ENCODE data around the gene ZHX3. TPM values are rescaled to one million over a fixed set of nuclear protein-coding genes. Genes with fewer than 3 reads are reported as not detected.

ZHX3 gene
- total and polyA plus RNA-seq, 2 of the 13 experiments (the other 11 are each of a cell fraction or from before 2014, with no cell fraction given) = 8.4 to 11.7 TPM

GRCh38 chr20:41327178-41327577 is 9.6 kb upstream of the ZHX3 start (continued):
- TF ChIP-seq DZIP1 (CRISPR knock-in tag; IDR thresholded peaks at IDR 0.05) (no peak), STAT6 (CRISPR knock-in tag; IDR thresholded peaks at IDR 0.05; ENCODE audit: borderline replicate concordance) (no peak)

GRCh38 chr20:41320976-41321375 is 3.4 kb upstream of the ZHX3 start:
- H3K79me2 ChIP-seq (ENCODE audit: insufficient read depth, low read length) = peaks cover 9% of the 10 kb centered on the region
- peaks cover 0 to 3% of the 10 kb centered on the region in 2 experiments; a peak in 1 of 5 replicates for H3K27me3 ChIP-seq (ENCODE audit: control insufficient read depth in 1 of 2, insufficient read depth in 2 of 2, low read length in 2 of 2)
- WGBS (ENCODE audit: low lambda C conversion rate) = 97% methylated on average over 1 of the region's 1 CpG
- no peak overlapping the region for H2AFZ ChIP-seq (ENCODE audit: low read length)
- BruUV-seq (replicated peaks) = no TSS peak
- no peak overlapping the region for H3K4me2 ChIP-seq (ENCODE audit: low read depth, low read length)
- ATAC-seq (no peak), DNase-seq (ENCODE audit: low spot score) (no peak), FAIRE-seq (no peak)
- in situ Hi-C loops (cut with HindIII; ENCODE audit: extremely low pct_ligation_motif_present, low pct_unique_long_range_greater_than_20kb) = no loop called here
- H3K4me3 ChIP-seq (replicated peaks in 1 of 3; ENCODE audit: insufficient read depth in 1 of 3, low read depth in 2 of 3, low read length in 3 of 3) = no peak overlapping the region
- peaks cover 37% of the 10 kb centered on the region for H3K4me1 ChIP-seq (ENCODE audit: insufficient read depth, low read length)
- CTCF ChIA-PET (ENCODE audit: low intra/inter-chr PET ratio, low total read pairs) = no interaction called here
- H3K9ac ChIP-seq (ENCODE audit: insufficient read depth, low read depth, low read length) = no peak overlapping the region
- H3K36me3 ChIP-seq (replicated peaks in 1 of 2; ENCODE audit: control insufficient read depth in 1 of 2, insufficient read depth in 2 of 2, low read length in 2 of 2) = no peaks in the 10 kb centered on the region
- no peaks in the 10 kb centered on the region for H4K20me1 ChIP-seq (ENCODE audit: insufficient read depth, low read length)
- no peaks in the 10 kb centered on the region for H3K9me3 ChIP-seq (ENCODE audit: low read length)
- intact Hi-C loops (cut with micrococcal nuclease; ENCODE audit: unreplicated experiment) = no loop called here
- POLR2A ChIA-PET = interaction anchor here (0.7 to 0.9 kb wide), 2 partner anchors 19 to 182 kb away, joined by 3 to 7 read pairs; partner anchors contain the start of gene LPIN3
- no peak overlapping the region for H3K27ac ChIP-seq (ENCODE audit: extremely low read length, insufficient read depth, low read length)
- TF ChIP-seq ZBED4 (CRISPR knock-in tag; IDR thresholded peaks at IDR 0.05; ENCODE audit: borderline replicate concordance) (no peak), RFX5 (IDR thresholded peaks at IDR 0.05; ENCODE audit: low read depth, low read length) (no peak), GLI4 (CRISPR knock-in tag; IDR thresholded peaks at IDR 0.05; ENCODE audit: borderline replicate concordance) (no peak), ZSCAN5A (CRISPR knock-in tag; IDR thresholded peaks at IDR 0.05; ENCODE audit: borderline replicate concordance) (no peak), ZNF34 (CRISPR knock-in tag; IDR thresholded peaks at IDR 0.05; ENCODE audit: borderline replicate concordance) (no peak), TCF12 (IDR thresholded peaks at IDR 0.05) (no peak), TCF12 (CRISPR knock-in tag; IDR thresholded peaks at IDR 0.05) (no peak), NCOA1 (CRISPR knock-in tag; IDR thresholded peaks at IDR 0.05) (no peak), ZFAT (CRISPR knock-in tag; conservative IDR thresholded peaks at IDR 0.05) (no peak), ZNF883 (CRISPR knock-in tag; IDR thresholded peaks at IDR 0.05; ENCODE audit: not compliant biosample characterization) (no peak)
